GM12874 (cell line): ENCODE measurements around the gene CENPU.

ENCODE experiments used
- TF ChIP-seq, protein P1 (sequence below): IDR thresholded peaks from 2 replicates; pipeline ENCODE4 v1.5.1; 2011; ENCODE audit warnings: low read depth, mild to moderate bottlenecking, control low read depth, low read length, moderate library complexity; ENCODE audit not compliant: insufficient read depth

CENPU gene

DNA sequence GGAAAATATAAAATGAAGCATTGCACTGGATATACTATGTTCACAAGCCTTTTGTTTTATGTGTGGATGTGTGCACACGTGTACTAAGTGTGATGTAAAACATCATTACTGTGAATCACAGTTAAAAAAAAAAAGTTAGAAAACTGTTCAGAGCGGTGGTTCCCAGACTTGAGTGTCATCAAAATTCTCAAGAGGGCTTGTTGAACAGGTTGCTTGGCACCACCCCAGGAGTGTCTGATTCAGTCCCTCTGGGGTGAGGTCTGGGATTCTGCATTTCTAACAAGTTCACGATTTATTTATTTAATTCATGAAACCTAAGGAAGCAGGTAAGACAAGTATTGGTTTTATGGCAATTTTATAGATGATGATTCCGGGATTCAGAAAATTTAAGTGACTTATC lies 1.8 kb downstream of the CENPU start:
- TF ChIP-seq, protein P1, sequence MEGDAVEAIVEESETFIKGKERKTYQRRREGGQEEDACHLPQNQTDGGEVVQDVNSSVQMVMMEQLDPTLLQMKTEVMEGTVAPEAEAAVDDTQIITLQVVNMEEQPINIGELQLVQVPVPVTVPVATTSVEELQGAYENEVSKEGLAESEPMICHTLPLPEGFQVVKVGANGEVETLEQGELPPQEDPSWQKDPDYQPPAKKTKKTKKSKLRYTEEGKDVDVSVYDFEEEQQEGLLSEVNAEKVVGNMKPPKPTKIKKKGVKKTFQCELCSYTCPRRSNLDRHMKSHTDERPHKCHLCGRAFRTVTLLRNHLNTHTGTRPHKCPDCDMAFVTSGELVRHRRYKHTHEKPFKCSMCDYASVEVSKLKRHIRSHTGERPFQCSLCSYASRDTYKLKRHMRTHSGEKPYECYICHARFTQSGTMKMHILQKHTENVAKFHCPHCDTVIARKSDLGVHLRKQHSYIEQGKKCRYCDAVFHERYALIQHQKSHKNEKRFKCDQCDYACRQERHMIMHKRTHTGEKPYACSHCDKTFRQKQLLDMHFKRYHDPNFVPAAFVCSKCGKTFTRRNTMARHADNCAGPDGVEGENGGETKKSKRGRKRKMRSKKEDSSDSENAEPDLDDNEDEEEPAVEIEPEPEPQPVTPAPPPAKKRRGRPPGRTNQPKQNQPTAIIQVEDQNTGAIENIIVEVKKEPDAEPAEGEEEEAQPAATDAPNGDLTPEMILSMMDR, result no peak

DNA sequence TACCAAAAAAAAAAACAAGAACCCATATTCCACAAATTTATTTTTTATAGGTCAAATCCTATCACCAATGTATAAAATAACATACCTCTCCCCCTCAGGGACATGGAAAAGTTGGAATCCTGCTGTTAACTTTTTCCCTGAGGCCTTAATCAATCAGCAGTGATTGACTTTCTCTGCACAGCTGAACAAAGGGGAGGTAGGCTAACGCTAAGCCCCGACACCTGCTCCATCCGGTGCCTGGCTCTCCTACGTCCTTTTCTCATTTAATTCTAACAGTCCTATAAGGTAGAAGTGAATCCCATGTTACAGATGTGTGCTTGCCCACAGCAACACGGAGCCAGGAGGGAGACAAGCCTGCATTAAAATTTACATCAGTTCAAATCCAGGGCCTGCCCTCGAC lies 2.8 kb downstream of the CENPU start:
- TF ChIP-seq, protein P1, result no peak

DNA sequence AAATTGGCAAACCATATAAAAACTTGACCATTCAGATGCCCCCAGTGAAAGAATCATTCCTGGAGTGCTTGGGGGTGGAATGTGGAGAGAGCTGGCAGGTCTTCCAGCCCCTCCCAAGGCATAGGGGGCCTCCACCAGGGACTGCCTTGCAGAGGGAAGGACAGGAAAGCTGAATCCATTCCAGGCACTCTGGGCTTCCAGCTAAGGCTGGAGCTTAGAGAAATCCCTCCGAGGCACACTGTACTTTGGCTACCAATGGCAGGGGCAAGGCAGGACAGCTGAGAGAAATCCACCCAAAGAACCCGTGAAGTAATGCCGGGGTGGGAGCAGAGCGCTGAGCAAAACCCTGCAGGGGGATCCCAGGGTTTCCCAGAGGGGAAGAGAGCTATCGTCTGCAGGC lies 4.0 kb downstream of the CENPU start:
- TF ChIP-seq, protein P1, result no peak

DNA sequence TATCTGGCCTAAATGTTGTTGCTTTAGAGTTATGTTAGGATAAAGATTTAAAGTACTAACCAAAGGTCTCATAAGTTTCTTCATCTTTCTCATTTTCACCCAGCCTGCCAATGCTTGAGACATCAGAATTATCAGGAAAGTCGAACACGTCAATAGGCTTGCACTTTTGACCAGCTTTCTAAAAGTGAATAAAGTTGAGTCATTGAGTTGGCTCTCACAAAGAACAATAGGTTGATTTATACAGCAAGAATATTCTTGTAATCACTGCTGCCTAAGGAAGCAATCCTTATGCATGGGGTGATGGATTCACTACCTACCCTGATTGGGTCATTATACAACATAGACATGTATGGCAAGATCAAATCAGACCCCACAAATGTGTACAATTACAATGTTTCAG lies 5.0 kb downstream of the CENPU start:
- TF ChIP-seq, protein P1, result no peak

DNA sequence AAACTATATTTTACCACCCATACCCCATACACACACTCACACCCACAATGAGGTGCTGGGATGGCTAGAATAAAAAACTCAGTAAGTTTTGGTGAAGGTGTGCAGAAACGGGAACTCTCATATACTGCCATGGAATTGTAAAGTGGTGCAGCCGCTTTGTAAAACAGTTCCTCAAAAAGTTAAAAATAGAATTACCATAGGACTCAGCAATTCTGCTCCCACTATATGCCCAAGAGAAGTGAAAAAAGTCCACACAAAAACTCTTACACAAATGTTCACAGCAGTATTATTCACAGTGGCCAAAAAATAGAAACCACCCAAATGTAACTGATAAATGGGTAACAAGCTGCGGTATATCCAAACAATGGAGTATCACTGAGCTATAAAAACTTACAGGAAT lies 6.5 kb downstream of the CENPU start:
- TF ChIP-seq, protein P1, result no peak

DNA sequence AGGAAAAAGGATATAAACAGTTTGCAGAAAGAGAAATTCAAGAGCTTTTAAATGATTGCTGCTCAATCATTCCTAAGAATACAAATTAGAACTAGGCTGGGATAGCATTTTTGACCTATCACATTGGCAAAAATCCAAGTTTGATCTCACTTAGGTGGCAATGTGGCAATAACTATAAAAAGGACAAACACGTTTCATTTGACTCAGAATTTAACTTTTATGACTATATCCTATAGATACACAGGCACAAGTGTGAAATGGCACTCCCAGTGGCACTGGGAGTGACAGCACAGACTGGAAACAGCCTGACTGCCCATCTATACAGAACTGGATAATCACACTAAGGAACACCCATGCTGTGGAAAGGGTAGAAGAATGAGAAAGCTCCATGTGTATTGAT lies 11.1 kb downstream of the CENPU start:
- TF ChIP-seq, protein P1, result no peak

DNA sequence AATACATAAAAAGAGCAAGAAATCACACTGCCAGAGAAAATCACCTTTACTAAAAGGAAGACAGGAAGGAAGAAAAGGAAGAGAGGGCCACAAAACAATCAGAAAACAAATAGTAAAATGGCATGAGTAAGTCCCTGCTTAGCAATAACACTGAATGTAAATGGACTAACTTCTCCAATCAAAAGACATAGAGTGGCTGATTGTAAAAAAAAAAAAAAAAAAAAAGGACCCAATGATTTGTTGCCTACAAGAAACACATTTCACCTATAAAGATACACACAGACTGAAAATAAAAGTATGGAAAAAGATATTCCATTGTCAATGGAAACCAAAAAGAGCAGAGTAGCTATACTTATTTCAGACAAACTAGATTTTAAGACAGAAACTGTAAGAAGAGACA lies 12.6 kb downstream of the CENPU start:
- TF ChIP-seq, protein P1, result no peak

DNA sequence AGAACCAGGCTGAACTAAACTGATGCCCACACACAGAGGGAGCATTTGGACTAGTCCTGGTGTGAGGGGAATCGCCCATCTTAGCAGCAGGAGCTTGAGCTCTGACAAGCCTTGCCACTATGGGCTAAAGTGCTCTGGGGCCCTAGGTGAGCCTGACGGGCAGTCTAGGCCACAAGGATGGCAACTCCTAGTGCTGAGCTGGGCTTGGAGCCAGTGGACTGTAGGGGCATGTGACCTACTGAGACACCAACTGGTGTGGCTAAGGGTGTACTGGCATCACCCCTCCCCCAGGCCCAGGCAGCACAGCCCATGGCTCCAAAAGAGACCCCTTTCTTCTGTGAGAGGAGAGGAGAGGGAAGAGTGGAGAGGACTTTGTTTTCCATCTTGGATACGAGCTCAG lies 14.5 kb downstream of the CENPU start:
- TF ChIP-seq, protein P1, result no peak
